Astrocyte (in vitro differentiated cells and primary cell): Measurements from ENCODE around the gene ARHGEF40. TPM values are rescaled to one million over a fixed set of nuclear protein-coding genes. Genes with fewer than 3 reads are reported as not detected.

Experiments
- DNase-seq: peaks from one replicate; pipeline ENCODE4 v3.0.0-alpha.2; 2010; ENCODE audit warnings: low read depth
- FAIRE-seq: peaks from 2 replicates; lab custom pipeline; 2011; peaks lifted over from hg19 to GRCh38; lab: Jason Lieb, UNC
- H2AFZ ChIP-seq: 2 replicates; pipeline ENCODE4 v1.6.0; 2012; ENCODE audit warnings: low read depth, low read length, inconsistent platforms
- H3K27ac ChIP-seq: 2 replicates; pipeline ENCODE4 v1.5.1; 2011; ENCODE audit warnings: low read depth, low read length, inconsistent platforms
- H3K27me3 ChIP-seq: 2 replicates; pipeline ENCODE4 v1.6.0; 2011; ENCODE audit warnings: low read length, inconsistent platforms; ENCODE audit not compliant: insufficient read depth
- H3K36me3 ChIP-seq: 2 replicates; pipeline ENCODE4 v1.5.1; 2011; ENCODE audit warnings: low read length, inconsistent platforms; ENCODE audit not compliant: insufficient read depth
- H3K4me1 ChIP-seq: 2 replicates; pipeline ENCODE4 v1.5.1; 2011; ENCODE audit warnings: low read length, inconsistent platforms; ENCODE audit not compliant: insufficient read depth
- H3K4me2 ChIP-seq: 2 replicates; pipeline ENCODE4 v1.6.0; 2012; ENCODE audit warnings: low read length, inconsistent platforms
- H3K4me3 ChIP-seq: 2 replicates; pipeline ENCODE4 v1.5.1; 2011; ENCODE audit warnings: low read depth, mild to moderate bottlenecking, low read length, inconsistent platforms; ENCODE audit not compliant: insufficient read depth
- H3K79me2 ChIP-seq: 2 replicates; pipeline ENCODE4 v1.6.0; 2012; ENCODE audit warnings: mild to moderate bottlenecking, low read length, inconsistent platforms; ENCODE audit not compliant: insufficient read depth
- H3K9ac ChIP-seq: 2 replicates; pipeline ENCODE4 v1.6.0; 2012; ENCODE audit warnings: mild to moderate bottlenecking, low read length, inconsistent platforms
- H3K9me3 ChIP-seq: 2 replicates; pipeline ENCODE4 v1.5.1; 2012; ENCODE audit warnings: low read depth, mild to moderate bottlenecking, low read length, inconsistent platforms; ENCODE audit not compliant: insufficient read depth
- H4K20me1 ChIP-seq: 2 replicates; pipeline ENCODE4 v1.6.0; 2012; ENCODE audit warnings: low read length, inconsistent platforms; ENCODE audit not compliant: insufficient read depth
- H3K27ac Mint-ChIP-seq: one replicate; pipeline ENCODE4 v1.8.0; 2021; ENCODE audit warnings: mild to moderate bottlenecking, mixed read lengths; ENCODE audit not compliant: unreplicated experiment
- H3K27me3 Mint-ChIP-seq: one replicate; pipeline ENCODE4 v1.8.0; 2021; ENCODE audit warnings: low read depth, mixed read lengths; ENCODE audit not compliant: unreplicated experiment
- H3K36me3 Mint-ChIP-seq: one replicate; pipeline ENCODE4 v1.8.0; 2021; ENCODE audit warnings: low read depth, mixed read lengths; ENCODE audit not compliant: unreplicated experiment
- H3K4me1 Mint-ChIP-seq: one replicate; pipeline ENCODE4 v1.8.0; 2021; ENCODE audit warnings: low read depth, mixed read lengths; ENCODE audit not compliant: unreplicated experiment
- H3K4me3 Mint-ChIP-seq: one replicate; pipeline ENCODE4 v1.8.0; 2021; ENCODE audit warnings: mild to moderate bottlenecking, moderate library complexity, mixed read lengths; ENCODE audit not compliant: unreplicated experiment
- H3K9me3 Mint-ChIP-seq: one replicate; pipeline ENCODE4 v1.8.0; 2021; ENCODE audit warnings: mild to moderate bottlenecking, mixed read lengths; ENCODE audit not compliant: unreplicated experiment
- EZH2 ChIP-seq: IDR thresholded peaks from 2 replicates; pipeline ENCODE4 v1.6.1; 2012; ENCODE audit warnings: mild to moderate bottlenecking, low read length, inconsistent platforms; ENCODE audit not compliant: insufficient read depth
- total RNA-seq: library from RNA; stranded (reverse); gene quantifications from 2 replicates; pipeline ENCODE4 v1.2.1, GENCODE V29; 2021
- TF ChIP-seq, protein P1 (sequence below): IDR thresholded peaks from 2 replicates; pipeline ENCODE4 v1.5.1; 2011; ENCODE audit warnings: low read depth, mild to moderate bottlenecking, inconsistent platforms, low read length, moderate library complexity; ENCODE audit not compliant: insufficient read depth

The ARHGEF40 gene
- total RNA-seq, 1 donor from 2014 or later, result 99.9 TPM

DNA sequence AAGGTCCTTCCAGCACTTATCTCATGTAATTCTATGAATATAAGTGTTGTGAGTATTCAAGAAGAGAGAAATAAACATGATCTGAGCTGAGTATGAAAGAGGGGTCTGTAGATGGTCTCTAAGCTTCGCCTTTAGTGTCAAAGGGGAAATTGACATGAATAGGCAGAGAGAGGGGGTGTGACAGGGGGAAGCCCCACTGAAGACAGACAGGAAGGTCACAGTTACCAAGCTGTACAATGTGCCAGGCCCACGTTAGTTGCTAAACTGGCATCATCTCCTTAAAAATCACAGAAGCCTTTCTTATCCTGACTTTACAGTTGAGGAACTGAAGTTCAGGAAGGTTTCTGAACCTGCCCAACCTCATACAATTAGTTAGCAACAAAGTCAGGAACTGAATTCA, 7.6 kb downstream of the ARHGEF40 start:
- Histone ChIP-seq H3K9me3 (no peaks in the 10 kb centered on the region), H3K27me3 (no peaks in the 10 kb centered on the region), H3K27ac (no peak overlapping the region), H3K4me2 (no peak overlapping the region), H3K9ac (no peak overlapping the region), H3K36me3 (peaks cover 68% of the 10 kb centered on the region), H3K4me3 (no peak overlapping the region), H2AFZ (no peak overlapping the region), H3K4me1 (peaks cover 5% of the 10 kb centered on the region), H4K20me1 (peaks cover 76% of the 10 kb centered on the region), H3K79me2 (peaks cover 38% of the 10 kb centered on the region)
- no peak overlapping the region for H3K27ac Mint-ChIP-seq
- H3K4me3 Mint-ChIP-seq, result no peak overlapping the region
- TF ChIP-seq, protein P1, sequence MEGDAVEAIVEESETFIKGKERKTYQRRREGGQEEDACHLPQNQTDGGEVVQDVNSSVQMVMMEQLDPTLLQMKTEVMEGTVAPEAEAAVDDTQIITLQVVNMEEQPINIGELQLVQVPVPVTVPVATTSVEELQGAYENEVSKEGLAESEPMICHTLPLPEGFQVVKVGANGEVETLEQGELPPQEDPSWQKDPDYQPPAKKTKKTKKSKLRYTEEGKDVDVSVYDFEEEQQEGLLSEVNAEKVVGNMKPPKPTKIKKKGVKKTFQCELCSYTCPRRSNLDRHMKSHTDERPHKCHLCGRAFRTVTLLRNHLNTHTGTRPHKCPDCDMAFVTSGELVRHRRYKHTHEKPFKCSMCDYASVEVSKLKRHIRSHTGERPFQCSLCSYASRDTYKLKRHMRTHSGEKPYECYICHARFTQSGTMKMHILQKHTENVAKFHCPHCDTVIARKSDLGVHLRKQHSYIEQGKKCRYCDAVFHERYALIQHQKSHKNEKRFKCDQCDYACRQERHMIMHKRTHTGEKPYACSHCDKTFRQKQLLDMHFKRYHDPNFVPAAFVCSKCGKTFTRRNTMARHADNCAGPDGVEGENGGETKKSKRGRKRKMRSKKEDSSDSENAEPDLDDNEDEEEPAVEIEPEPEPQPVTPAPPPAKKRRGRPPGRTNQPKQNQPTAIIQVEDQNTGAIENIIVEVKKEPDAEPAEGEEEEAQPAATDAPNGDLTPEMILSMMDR, result no peak
- no peak for TF ChIP-seq EZH2
- peaks cover 31% of the 10 kb centered on the region for H3K36me3 Mint-ChIP-seq
- FAIRE-seq (no peak), DNase-seq (no peak)
- H3K27me3 Mint-ChIP-seq, result no peaks in the 10 kb centered on the region
- H3K4me1 Mint-ChIP-seq, result peaks cover 7% of the 10 kb centered on the region
- no peaks in the 10 kb centered on the region for H3K9me3 Mint-ChIP-seq

DNA sequence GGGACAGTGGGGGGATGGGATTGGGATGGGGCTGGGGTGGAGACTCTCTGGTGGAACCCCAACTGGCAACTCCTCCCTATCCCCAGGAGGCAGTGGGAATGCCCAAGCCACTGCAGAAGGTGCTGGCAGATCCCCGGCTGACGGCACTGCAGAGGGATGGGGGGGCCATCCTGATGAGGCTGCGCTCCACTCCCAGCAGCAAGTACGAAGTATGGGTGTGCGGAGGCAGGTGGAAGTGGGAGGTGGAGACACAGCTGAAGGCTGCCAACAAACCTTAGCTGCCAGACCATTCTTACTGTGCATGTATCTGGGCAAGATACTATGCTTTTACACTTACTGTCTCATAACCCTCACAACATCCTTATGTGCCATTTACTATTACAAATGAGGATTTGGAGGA, 8.2 kb downstream of the ARHGEF40 start:
- H4K20me1 ChIP-seq, result peaks cover 74% of the 10 kb centered on the region
- peaks cover 31% of the 10 kb centered on the region for H3K79me2 ChIP-seq
- no peak overlapping the region for H2AFZ ChIP-seq
- FAIRE-seq (no peak), DNase-seq (no peak)
- no peaks in the 10 kb centered on the region for H3K4me1 ChIP-seq
- H3K27ac Mint-ChIP-seq, result no peak overlapping the region
- no peak overlapping the region for H3K4me3 ChIP-seq
- no peak overlapping the region for H3K9ac ChIP-seq
- peak overlapping the region; percentile 34 for H3K4me3 Mint-ChIP-seq
- H3K27ac ChIP-seq, result no peak overlapping the region
- H3K9me3 ChIP-seq, result no peaks in the 10 kb centered on the region
- no peaks in the 10 kb centered on the region for H3K27me3 Mint-ChIP-seq
- no peaks in the 10 kb centered on the region for H3K27me3 ChIP-seq
- no peak overlapping the region for H3K4me2 ChIP-seq
- peaks cover 31% of the 10 kb centered on the region for H3K36me3 Mint-ChIP-seq
- no peaks in the 10 kb centered on the region for H3K9me3 Mint-ChIP-seq
- H3K4me1 Mint-ChIP-seq, result peaks cover 5% of the 10 kb centered on the region
- peaks cover 66% of the 10 kb centered on the region for H3K36me3 ChIP-seq
- TF ChIP-seq EZH2, result no peak
- TF ChIP-seq, protein P1, result no peak

GRCh38 chr14:21078726-21079125, 8.6 kb downstream of the ARHGEF40 start:
- Mint-ChIP-seq H3K4me3 (no peak overlapping the region), H3K36me3 (peaks cover 28% of the 10 kb centered on the region), H3K4me1 (peaks cover under 1% of the 10 kb centered on the region), H3K27me3 (no peaks in the 10 kb centered on the region), H3K27ac (no peak overlapping the region), H3K9me3 (no peaks in the 10 kb centered on the region)
- Histone ChIP-seq H3K4me2 (no peak overlapping the region), H3K27ac (no peak overlapping the region), H3K9me3 (no peaks in the 10 kb centered on the region), H3K4me3 (no peak overlapping the region), H3K27me3 (no peaks in the 10 kb centered on the region), H3K9ac (no peak overlapping the region), H4K20me1 (peaks cover 69% of the 10 kb centered on the region), H2AFZ (no peak overlapping the region), H3K4me1 (no peaks in the 10 kb centered on the region), H3K79me2 (peaks cover 27% of the 10 kb centered on the region), H3K36me3 (peaks cover 62% of the 10 kb centered on the region)
- no peak for FAIRE-seq
- no peak for TF ChIP-seq EZH2
- TF ChIP-seq, protein P1, result no peak
- no peak for DNase-seq
